Stimulated activated naive CD4-positive, alpha-beta T cell (primary cell): ENCODE results near the gene CLIP2.
"Not testable (repeated sequence)": the region's sequence is repeated elsewhere in the genome, so short reads cannot be mapped to it uniquely, and the experiment has no call there.

Source experiments
- DNase-seq, 6 experiments: peaks; one replicate each; lab custom pipeline; 2025; lab: John Stamatoyannopoulos, UW

CLIP2 gene

GRCh38 chr7:74430961-74431466 is 141.8 kb downstream of the CLIP2 start:
- no peak for DNase-seq

- not testable (repeated sequence) for DNase-seq
These were observed 148.0 kb downstream of the CLIP2 start for GRCh38 chr7:74437291-74437571.

GRCh38 chr7:74438327-74438726 is 149.1 kb downstream of the CLIP2 start:
- no peak for DNase-seq

- no peak for DNase-seq
These were observed 150.3 kb downstream of the CLIP2 start for GRCh38 chr7:74439541-74439940.

DNA sequence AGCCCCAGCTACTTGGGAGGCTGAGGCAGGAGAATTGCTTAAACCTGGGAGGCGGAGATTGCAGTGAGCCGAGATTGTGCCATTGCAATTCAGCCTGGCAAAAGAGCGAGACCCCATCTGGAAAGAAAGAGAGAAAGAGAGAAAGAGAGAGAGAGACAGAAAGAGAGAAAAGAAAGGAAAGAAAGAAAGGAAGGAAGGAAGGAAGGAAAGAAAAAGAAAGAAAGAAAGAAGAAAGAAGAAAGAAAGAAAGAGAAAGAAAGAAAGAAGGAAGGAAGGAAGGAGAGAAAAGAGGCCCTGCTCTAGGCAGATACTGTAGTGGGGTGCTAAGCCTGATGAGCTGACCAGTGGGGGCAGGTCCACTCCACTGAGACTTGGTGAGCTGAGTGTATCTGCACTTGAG is 150.9 kb downstream of the CLIP2 start:
- not testable (repeated sequence) for DNase-seq

- no peak for DNase-seq
These were observed 152.6 kb downstream of the CLIP2 start for GRCh38 chr7:74441801-74442200.

DNA sequence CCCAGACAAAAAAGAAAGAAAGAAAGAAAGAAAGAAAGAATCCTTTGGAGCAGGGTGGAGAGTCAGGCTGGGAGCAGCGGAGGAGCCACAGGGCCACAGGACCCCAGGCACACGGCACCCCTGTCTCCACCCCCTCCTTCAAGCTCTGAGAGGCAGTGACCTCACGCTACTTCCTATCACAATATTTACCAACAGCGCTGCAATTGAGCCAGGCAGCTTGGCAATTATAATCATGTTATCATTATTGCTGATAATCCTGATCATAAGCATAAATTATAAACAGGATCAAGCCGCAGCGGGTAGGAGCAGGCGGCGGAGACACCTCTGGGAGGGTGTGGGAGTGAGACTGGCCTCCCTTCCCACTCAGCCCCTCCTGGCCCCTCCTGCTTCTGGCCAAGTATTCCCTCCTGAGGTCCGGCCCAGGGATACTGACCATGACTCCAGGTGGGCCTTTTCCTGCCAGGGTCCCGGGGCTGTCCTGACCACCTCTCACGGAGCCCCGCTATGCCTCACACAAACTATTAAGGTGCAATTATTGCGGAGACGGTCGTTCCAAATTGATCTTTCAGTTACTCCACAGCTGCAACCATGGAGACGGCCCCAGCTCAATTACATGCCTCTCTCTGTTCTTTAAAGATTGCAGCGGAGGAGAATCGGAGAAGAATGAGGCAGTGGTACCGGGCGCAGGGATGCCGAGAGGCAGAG is 154.5 kb downstream of the CLIP2 start:
- DNase-seq, result no peak

DNA sequence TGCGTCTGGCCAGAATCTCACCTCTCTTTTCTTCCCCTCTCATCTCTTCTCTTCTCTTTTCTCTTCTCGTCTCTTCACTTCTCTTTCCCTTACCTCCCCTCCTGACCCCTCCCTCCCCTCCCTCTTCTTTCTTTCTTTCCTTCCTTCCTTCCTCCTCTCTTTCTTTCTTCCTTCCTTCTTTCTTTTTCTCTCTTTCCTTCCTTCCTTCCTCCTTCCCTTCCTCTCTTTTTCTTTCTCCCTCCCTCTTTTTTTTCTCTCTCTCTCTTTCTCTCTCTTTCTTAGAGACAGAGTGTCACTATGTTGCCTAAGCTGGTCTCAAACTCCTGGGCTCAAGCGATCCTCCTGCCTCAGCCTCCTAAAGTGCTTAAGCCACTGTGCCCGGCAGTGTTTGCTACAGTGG is 159.9 kb downstream of the CLIP2 start:
- no peak for DNase-seq

- DNase-seq, result peak; percentile 8 to 77 (median 48)
These were observed 160.7 kb downstream of the CLIP2 start for GRCh38 chr7:74449809-74450397.

DNA sequence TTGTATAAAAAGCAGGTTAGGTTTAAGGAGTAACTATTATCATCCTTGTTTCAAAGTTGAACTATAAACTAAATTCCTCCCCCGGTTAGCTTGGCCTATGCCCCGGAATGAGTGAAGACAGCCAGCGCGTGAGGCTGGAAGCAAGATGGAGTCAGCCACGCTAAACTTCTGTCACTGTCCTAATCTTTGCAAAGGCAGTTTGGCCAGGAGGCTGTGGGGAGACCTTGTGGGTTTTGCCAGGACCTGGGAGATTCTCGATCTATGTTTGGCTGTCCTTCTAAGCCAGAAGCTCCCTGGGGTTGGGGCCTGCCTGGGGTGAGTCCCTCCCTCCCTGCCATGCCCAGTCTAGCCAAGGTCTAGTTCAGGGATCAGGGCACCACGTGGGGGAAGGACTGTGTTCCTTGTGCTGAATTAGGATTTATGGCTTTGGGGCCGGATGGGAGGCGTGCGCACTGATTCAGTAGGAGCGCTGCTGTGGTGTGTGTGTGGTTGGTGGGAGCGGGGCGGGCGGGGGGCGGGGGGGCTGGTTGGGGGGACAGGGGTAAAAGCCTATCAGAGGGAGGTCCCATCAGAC is 163.6 kb downstream of the CLIP2 start:
- peak in 1 of 6 experiments; percentile 51 for DNase-seq

DNA sequence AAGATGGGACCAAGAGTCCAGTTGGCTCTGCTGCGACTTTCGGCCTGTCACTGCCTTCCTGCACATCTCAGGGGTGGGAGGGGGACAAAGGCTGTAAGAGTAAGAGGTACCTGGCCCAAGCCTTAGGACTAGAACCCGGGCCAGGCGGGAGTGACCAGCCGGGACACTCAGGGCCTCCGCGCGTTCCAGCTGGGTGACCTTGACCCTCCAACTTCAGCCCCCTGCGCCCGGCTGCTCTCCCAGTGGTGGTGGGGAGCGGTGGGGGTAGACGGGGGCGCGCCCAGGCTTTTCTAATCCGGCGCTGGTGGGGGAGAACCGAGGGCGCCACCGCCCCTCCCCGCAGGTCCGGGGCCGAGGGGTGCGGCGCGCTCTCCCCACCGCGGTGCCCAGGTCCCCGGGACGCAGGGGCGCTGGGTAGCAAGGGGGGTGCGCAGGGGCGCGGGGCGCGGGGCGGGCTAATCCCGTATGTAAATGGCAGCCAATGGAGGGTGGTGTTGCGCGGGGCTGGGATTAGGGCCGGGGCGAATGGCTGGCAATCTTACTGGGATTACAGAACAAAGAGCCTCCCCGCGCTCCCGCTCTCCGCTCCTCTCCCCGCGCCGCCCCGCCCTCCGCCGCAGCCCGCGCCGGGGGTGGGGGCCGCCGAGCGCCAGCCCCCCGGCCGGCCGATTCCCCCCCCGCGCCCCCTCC is 164.3 kb downstream of the CLIP2 start, which contains the start of gene GTF2IRD1:
TSS of gene GTF2IRD1 (plus strand) at position 585 of the 690 bp plus-strand sequence. CDS start 54,175 bp downstream, outside the sequence.
- peak; percentile 12 to 50 (median 40) for DNase-seq

DNA sequence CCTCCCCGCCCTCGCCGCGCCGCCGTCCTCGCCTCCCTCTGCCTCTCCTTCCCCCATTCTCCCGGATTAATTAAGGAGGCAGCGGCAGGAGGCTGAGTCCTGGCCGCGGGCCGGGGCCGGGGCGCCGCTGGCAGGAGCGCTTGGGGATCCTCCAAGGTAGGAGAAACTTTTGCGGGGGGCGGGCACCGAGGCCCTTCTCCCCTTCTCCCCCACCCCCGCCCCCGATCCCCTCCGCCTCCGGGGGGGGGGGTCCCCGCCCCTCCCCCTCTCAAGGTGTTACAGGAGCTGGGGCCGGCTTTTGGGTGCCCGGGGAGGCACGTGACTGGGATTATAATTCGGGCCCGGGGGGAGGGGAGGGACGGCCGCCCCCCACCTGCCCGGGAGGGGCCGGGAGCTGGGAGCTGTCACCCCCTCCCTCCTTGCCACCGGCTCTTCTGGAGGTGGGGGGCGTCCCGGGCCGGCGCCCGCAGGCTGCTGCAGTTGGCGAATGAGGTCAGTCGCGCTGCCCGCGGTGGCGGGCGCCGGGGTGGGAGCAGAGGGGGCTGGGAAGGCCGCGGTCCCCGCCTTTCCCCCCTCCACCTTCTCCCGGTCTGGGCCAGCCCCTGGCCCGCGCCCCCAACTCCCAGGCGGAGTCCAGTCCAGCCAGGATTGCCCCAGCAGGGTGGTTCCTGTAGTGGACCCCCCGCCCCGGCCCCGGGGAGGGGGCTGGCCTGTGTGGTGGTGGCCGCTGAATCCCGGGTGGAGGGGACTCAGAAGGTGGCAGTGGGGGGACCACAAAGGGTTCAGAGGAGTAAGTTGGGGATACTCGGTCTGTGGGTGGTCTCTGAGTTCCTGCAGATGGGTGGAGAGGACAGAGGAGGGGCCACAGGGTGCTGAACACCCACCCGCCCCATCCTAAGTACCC is 165.1 kb downstream of the CLIP2 start:
- DNase-seq, result no peak

DNA sequence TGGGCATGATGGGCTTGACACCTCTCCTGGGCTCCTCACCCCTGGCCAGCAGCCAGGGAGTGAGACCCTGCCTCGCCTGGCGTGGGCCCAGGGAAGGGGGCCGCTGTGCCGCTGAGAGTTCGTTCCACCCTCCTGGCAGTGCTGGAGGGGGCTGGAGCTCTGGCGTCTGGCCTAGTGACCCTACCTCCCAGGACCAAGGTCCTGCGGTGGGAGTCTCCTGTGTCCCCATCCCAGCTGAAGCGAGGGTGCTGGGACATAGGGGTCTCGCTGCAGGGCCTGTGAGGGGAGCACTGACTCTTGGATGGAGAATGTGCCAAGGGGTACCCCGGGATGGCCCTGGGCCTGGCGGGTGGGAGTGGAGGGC is 165.7 kb downstream of the CLIP2 start:
- no peak for DNase-seq

- no peak for DNase-seq
These were observed 166.1 kb downstream of the CLIP2 start for GRCh38 chr7:74455291-74455804.
